Activated T-helper 17 cell treated with anti-CD3 and anti-CD28 coated beads, Interleukin-2, amount 50 U/mL, for 72 hours (primary cell): ENCODE data around the gene CCR3. TPM values are rescaled to one million over a fixed set of nuclear protein-coding genes. Genes with fewer than 3 reads are reported as not detected.
"Not testable (repeated sequence)": the region's sequence is repeated elsewhere in the genome, so short reads cannot be mapped to it uniquely, and the experiment has no call there.

Experiments
- ATAC-seq: fragments of 150-1000 bp; cut with Tn5 transposase; replicated peaks from 2 replicates; pipeline ENCODE4 v1.10.0; 2021; ENCODE audit warnings: mild to moderate bottlenecking, moderate library complexity
- H3K27ac Mint-ChIP-seq: one replicate; pipeline ENCODE4 v1.8.0; 2022; ENCODE audit warnings: mixed read lengths
- H3K27me3 Mint-ChIP-seq: one replicate; pipeline ENCODE4 v1.8.0; 2022; ENCODE audit warnings: mixed read lengths
- H3K36me3 Mint-ChIP-seq: one replicate; pipeline ENCODE4 v1.8.0; 2022; ENCODE audit warnings: low read depth, mild to moderate bottlenecking, mixed read lengths
- H3K4me1 Mint-ChIP-seq: one replicate; pipeline ENCODE4 v1.8.0; 2022; ENCODE audit warnings: mixed read lengths
- H3K4me3 Mint-ChIP-seq: one replicate; pipeline ENCODE4 v1.8.0; 2022; ENCODE audit warnings: mild to moderate bottlenecking, mixed read lengths
- H3K9me3 Mint-ChIP-seq: one replicate; pipeline ENCODE4 v1.8.0; 2022; ENCODE audit warnings: mixed read lengths
- total RNA-seq, 2 donors: library from RNA; stranded (reverse); gene quantifications; one replicate each; pipeline ENCODE4 v1.2.3, GENCODE V29; 2022

The CCR3 gene
- not detected for total RNA-seq

DNA sequence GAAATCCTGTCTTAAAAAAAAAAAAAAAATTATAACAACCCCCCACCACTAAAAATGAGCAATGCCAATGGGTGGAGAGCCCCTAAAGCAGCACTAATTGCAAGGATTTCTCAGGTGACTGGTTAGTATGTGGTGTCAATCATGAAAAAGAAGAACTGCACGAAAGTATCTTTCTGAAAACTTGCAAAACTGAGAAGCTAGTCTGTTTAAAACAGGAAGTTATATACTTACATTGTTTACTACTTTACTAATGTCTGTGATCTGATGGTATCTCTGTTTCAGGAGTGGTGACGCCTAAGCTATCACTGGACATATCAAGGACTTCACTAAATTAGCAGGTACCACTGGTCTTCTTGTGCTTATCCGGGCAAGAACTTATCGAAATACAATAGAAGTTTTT is at the start of gene CCR3:
Gene CCR3, plus strand, starts transcription at position 341 of the 400 bp plus-strand sequence. CDS start 22,699 bp downstream, outside the sequence.
- no peak within 1 kb of the TSS for H3K27ac Mint-ChIP-seq
- no peak within 1 kb of the TSS for H3K4me3 Mint-ChIP-seq
- H3K36me3 Mint-ChIP-seq, result no peaks in the 10 kb centered on the region
- no peaks in the 10 kb centered on the region for H3K4me1 Mint-ChIP-seq
- ATAC-seq, result no peak
- H3K9me3 Mint-ChIP-seq, result no peaks in the 10 kb centered on the region
- peaks cover 7% of the 10 kb centered on the region for H3K27me3 Mint-ChIP-seq

DNA sequence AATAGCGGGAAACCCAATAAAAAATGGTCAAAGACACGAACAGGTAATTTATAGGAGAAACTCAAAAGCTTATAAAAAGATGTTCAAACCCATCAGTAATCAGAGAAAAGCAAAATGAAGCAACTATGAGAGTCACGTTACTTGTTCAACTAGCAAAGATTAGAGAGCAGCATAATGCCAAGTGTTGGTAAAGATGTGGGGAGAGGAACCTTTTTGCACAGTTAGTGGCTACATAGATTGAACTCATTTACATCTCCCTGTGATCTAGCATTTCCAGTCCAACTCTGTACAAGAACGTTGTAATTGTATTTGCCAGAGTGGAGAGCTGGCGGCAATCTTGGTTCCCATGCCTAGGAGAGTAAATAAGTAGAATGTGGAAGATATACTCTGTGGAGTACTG is 49.3 kb upstream of the CCR3 start:
- Mint-ChIP-seq H3K4me3 (no peak overlapping the region), H3K36me3 (no peaks in the 10 kb centered on the region), H3K27me3 (peaks cover 12% of the 10 kb centered on the region), H3K4me1 (no peaks in the 10 kb centered on the region), H3K9me3 (peaks cover 9% of the 10 kb centered on the region), H3K27ac (no peak overlapping the region)
- ATAC-seq, result no peak

DNA sequence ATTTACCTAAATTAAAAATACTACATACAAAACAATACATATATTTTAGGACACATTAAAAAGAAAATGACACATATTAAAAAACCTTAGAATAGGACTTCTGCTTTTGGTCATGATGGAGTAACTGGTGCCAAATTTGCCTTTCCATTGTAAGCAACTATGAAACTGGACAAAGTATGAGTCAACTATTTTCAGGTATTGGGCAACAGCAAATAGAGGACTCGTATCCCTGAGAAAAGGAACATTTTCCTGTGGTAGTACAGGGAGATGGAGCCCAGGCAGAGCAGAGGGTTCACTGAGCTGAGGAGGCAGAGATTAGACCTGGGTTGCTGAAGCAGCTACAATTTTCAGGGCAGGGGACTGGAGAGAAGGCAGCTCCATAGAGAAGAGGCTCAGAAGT is 48.8 kb upstream of the CCR3 start:
- ATAC-seq, result no peak

DNA sequence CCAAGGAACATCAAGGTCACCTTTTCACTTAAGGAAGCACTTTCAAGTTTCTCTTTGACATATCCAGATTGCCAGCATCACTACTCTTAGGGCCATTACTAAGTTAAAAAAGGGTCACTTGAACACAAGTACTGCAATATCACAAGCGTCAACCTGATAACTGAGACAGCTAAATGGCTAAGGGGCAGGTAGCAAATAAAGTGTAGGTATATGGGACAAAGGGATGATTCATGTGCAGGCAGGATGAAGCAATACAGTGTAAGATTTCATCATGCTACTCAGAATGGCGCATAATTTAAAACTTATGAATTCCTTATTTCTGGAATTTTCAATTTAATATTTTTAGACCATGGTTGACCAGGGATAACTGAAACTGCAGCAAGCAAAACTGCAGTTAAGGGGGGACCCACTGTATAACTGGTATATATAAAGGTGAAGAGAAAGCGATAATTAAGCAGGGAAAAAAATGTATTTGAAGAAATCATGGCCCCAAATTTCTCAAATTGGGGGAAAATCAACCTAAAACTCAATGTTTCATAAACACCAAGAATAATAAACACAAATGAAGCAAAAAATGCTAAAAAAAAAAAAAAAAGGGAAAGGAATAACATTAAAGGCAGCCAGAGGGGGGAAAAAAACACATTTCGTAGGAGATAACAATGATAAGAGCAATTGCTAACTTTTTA is 47.2 kb upstream of the CCR3 start:
- Mint-ChIP-seq H3K9me3 (peaks cover 9% of the 10 kb centered on the region), H3K36me3 (no peaks in the 10 kb centered on the region), H3K27me3 (peaks cover 12% of the 10 kb centered on the region), H3K4me1 (no peaks in the 10 kb centered on the region), H3K27ac (no peak overlapping the region), H3K4me3 (no peak overlapping the region)
- no peak for ATAC-seq

More for the DNA sequence above, 48.8 kb upstream of the CCR3 start:
- Mint-ChIP-seq H3K27me3 (peaks cover 12% of the 10 kb centered on the region), H3K36me3 (no peaks in the 10 kb centered on the region), H3K4me3 (no peak overlapping the region), H3K27ac (no peak overlapping the region), H3K9me3 (peaks cover 9% of the 10 kb centered on the region), H3K4me1 (no peaks in the 10 kb centered on the region)

DNA sequence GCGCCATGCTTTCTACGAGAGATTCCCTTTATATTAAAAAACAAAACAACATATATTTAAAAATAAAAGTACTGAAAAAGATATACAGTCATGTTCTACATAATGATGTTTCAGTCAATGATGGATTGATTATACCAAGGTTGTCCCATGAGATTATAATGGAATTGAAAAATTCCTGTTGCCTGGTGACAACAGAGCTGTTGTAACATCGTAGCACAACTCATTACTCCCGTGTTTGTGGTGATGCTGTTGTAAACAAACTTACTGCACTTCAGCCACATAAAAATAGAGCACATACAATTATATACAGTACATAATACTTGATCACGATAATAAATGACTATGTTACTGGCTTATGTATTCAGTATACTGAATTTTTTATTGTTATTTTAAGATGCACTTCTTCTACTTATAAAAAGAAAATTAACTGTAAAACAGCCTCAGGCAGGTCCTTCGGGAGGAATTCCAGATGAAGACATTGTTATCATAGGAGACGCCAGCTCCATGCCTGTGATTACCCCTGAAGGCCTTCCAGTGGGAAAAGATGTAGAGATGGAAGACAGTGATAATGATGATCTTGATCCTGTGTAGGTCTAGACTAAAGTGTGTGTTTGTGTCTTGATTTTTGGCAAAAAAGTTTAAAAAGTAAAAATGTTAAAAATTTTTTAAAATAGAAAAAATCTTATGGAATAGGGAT is 45.9 kb upstream of the CCR3 start:
- no peak for ATAC-seq
- peaks cover 9% of the 10 kb centered on the region for H3K9me3 Mint-ChIP-seq
- H3K27ac Mint-ChIP-seq, result no peak overlapping the region
- H3K4me3 Mint-ChIP-seq, result no peak overlapping the region
- no peaks in the 10 kb centered on the region for H3K36me3 Mint-ChIP-seq
- no peaks in the 10 kb centered on the region for H3K4me1 Mint-ChIP-seq
- H3K27me3 Mint-ChIP-seq, result peaks cover 12% of the 10 kb centered on the region

DNA sequence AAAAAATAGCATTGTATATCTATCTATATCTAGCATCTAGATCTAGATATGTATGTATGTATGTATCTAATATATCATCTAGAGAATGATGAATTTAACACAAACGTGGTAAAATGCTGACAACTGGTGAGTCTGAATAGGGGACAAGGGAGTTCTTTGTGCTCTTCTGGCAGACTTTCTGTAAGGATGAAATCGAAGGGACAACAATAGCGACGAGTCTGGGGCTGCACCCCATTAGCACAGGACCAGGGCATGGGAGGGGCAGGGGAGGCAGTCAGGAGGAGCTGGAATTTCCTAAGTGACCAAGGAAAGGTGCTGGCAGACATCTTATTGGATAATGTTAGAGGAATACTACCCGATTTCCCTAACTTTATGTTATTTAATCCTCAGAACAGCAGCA is 42.0 kb upstream of the CCR3 start:
- Mint-ChIP-seq H3K27ac (no peak overlapping the region), H3K4me3 (no peak overlapping the region), H3K27me3 (no peaks in the 10 kb centered on the region), H3K36me3 (no peaks in the 10 kb centered on the region), H3K9me3 (no peaks in the 10 kb centered on the region), H3K4me1 (peaks cover 4% of the 10 kb centered on the region)
- no peak for ATAC-seq

DNA sequence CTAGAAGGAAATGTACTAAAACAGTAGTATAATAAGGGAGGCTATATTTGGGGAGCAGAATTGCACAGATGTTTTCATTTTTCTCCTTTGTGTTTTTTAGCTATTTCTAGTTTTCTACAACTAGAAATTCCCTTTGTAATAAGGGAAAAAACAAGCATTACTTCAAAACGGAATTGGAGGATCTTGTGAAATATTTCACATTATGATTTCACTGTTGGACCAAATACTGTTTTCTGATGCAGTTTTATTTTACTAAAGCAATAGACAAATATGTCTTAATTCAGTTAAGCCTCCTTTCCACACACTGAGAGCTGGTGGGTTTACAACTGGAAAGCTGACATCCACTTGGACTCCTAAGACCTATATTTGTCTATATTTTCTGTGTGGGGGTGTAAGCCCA is 41.5 kb upstream of the CCR3 start:
- Mint-ChIP-seq H3K9me3 (no peaks in the 10 kb centered on the region), H3K4me1 (peaks cover 5% of the 10 kb centered on the region), H3K36me3 (no peaks in the 10 kb centered on the region), H3K27me3 (no peaks in the 10 kb centered on the region), H3K27ac (no peak overlapping the region), H3K4me3 (no peak overlapping the region)
- no peak for ATAC-seq

DNA sequence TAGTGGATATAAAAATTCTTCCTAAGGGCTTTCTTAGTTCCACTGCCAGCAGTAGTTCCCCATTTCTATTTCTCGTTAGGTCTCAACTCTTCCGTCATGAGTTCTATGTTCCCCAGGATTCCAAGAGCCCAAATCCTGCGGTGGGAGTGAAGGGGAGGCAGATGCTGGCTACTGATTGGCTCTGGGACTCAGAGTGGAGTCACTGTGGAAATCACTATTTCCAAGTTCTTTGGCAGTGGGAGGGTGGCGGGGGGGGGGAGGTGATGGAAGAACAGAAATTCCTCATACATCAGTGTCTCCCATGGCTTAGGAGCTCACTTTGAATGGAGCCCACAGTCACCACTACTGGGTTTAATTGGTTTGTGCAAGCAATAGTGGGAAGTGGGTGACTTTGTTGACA is 39.7 kb upstream of the CCR3 start:
- ATAC-seq, result no peak
- H3K27me3 Mint-ChIP-seq, result no peaks in the 10 kb centered on the region
- no peak overlapping the region for H3K27ac Mint-ChIP-seq
- H3K36me3 Mint-ChIP-seq, result no peaks in the 10 kb centered on the region
- peaks cover 5% of the 10 kb centered on the region for H3K4me1 Mint-ChIP-seq
- H3K4me3 Mint-ChIP-seq, result no peak overlapping the region
- H3K9me3 Mint-ChIP-seq, result no peaks in the 10 kb centered on the region

DNA sequence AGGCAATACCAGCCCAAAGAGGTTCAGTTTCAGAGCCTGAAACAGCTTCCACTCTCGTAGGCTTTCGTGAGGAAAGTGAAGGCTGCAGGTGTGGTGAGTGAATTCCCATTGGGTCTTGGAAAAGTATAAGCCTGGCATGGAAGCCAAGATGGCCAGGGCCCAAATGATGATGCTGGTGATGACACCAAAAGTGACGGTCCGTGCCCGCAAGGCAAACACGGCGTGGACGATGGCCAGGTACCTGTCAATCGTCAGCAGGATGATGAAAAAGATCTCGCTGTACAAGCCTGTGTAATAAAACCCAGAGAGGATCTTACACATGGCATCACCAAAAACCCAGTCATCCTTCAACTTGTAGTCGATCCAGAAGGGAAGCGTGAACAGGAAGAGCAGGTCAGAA is 38.6 kb upstream of the CCR3 start:
- Mint-ChIP-seq H3K4me1 (peaks cover 14% of the 10 kb centered on the region), H3K4me3 (no peak overlapping the region), H3K9me3 (no peaks in the 10 kb centered on the region), H3K27ac (no peak overlapping the region), H3K36me3 (no peaks in the 10 kb centered on the region), H3K27me3 (no peaks in the 10 kb centered on the region)
- no peak for ATAC-seq

DNA sequence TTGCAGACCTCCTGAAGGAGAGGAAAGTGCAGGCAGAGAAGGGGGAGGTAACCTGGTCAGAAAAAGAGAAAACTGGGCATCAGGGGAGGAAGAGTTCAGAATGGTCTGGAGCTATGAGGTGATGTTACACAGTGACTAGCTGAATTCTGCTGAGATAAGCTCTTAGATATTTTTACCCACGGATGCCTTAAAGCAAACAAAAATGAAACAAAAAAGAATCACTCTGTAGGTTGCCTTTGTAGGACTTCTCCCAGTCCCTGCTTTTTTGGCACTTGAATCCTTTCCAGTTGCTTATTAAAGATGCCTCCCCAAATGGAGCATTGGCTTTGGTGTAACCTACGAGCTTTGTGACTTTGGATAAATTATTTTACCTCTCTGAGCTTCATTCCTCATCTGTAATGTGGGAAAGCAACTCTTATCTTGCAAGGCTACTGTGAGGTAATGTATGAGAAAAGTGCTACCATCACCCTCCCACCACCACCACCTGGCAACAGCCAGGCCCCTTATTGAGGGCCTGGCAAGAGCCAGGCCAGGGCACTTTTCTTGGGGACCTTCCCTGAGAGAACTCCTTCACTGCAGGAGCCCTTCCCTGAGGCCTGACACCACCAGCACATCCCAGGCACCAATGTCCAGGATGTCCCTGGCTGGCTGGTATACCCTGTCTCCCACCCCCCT is 36.8 kb upstream of the CCR3 start:
- Mint-ChIP-seq H3K27ac (no peak overlapping the region), H3K4me3 (no peak overlapping the region), H3K4me1 (peaks cover 20% of the 10 kb centered on the region), H3K27me3 (no peaks in the 10 kb centered on the region), H3K36me3 (no peaks in the 10 kb centered on the region), H3K9me3 (no peaks in the 10 kb centered on the region)
- no peak for ATAC-seq

DNA sequence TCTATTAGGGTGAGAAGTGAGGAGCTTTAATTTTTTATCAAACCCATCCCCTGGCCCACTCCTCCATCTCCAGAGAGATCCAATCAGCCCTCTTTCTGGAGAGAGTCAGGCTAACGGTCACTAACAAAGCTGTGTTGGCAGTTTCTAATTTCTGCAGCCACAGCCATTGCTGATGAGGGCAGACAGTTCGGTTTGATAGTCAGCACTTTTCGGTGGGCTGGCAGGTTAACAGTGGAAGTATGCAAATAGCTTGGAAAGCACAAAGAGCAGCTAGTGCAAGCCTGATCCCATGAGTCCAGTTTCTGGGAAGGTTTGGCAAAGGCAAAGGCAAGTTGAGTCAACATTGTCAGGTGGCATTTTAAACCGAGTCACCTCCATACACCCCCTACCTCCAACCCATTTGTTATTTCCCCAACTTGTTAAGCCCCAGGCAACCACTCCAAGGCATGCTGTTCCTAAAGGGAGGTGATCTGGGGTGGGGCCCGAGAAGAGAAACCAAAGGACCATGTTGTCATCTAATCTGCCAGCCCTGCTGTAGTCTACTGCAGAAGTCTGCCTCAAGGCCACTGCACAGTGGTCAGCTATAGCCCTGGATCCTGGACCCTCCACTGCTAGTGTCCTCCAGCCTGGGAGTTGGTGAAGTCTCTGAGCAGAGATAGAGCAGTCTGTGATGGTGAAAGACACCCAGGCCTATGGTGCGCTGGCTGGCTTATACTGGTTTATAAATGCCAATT is 35.8 kb upstream of the CCR3 start:
- H3K4me1 Mint-ChIP-seq, result peaks cover 20% of the 10 kb centered on the region
- no peak for ATAC-seq
- H3K27me3 Mint-ChIP-seq, result no peaks in the 10 kb centered on the region
- H3K4me3 Mint-ChIP-seq, result no peak overlapping the region
- no peaks in the 10 kb centered on the region for H3K36me3 Mint-ChIP-seq
- no peak overlapping the region for H3K27ac Mint-ChIP-seq
- H3K9me3 Mint-ChIP-seq, result no peaks in the 10 kb centered on the region

DNA sequence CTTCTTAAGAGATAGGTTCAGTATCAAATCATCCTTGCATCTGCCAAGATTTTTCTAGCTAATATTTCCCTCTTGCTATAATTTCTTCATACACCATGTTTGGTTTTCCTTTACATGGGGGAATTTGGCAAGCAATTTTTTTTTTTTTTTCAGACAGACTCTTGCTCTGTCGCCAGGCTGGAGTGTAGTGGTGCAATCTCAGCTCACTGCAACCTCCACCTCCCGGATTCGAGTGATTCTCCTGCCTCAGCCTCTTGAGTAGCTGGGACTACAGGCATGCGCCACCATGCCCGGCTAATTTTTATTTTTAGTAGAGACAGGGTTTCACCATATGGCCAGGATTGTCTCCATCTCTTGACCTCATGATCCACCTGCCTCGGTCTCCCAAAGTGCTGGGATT is 34.7 kb upstream of the CCR3 start:
- H3K4me3 Mint-ChIP-seq, H3K27me3 Mint-ChIP-seq, H3K9me3 Mint-ChIP-seq, H3K36me3 Mint-ChIP-seq, H3K27ac Mint-ChIP-seq, ATAC-seq: not testable (repeated sequence)
- peaks cover 20% of the 10 kb centered on the region for H3K4me1 Mint-ChIP-seq

DNA sequence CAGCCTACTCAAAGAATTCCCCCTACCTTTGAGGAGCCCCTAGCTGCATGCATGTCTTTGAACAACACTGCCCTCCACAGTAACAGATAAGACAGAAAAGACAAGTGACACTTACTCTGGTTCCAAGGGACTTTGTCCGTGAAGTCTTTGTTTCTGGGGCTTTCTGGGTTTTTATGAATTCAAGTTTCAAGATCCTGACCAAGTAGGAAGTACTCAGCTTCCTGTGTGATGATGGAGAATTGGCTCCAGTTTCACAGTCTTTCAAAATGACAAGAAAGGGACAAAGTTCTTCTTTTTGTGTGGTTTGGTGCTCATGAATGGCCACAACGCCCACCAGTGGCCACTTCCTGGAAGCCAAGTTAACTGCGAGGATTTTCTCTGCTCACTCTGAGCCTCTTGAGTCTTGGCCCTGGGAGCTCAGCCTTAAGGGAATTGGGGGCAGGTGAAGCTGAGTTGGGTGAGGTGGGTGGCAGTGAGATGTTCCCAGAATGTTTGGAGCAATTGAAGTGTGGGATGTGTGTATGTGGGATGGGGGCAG is 34.0 kb upstream of the CCR3 start, which contains the start of gene CCR1:
Gene CCR1, minus strand, starts transcription at position 147 of the 538 bp plus-strand sequence. CDS start 4,000 bp downstream, outside the sequence.
- Mint-ChIP-seq H3K27ac (peak within 1 kb of the TSS; percentile 84), H3K27me3 (no peaks in the 10 kb centered on the region), H3K4me3 (peak within 1 kb of the TSS; percentile 51), H3K9me3 (no peaks in the 10 kb centered on the region), H3K4me1 (peaks cover 20% of the 10 kb centered on the region), H3K36me3 (no peaks in the 10 kb centered on the region)
- ATAC-seq, result peak; percentile 72

DNA sequence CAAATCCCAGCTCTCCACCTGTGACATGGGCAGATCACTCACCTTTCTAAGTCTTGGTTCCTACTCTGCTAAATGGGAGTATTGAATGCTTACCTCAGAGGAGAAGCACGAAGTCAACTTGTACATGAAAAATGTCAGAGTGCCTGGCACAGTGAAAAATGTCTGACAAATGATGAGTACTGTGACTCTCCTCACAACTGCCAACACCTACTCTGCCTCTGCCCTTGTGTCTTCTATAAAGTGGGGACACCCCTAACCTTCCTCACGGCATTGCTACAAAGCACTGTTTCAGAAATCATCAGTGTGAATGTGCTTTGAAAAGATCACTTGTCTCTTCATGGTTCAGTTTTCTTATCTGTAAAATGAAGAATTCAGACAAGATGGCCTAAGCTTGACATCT is 33.2 kb upstream of the CCR3 start:
- Mint-ChIP-seq H3K9me3 (no peaks in the 10 kb centered on the region), H3K4me1 (peaks cover 20% of the 10 kb centered on the region), H3K27ac (peak overlapping the region; percentile 84), H3K4me3 (peak overlapping the region; percentile 51), H3K27me3 (no peaks in the 10 kb centered on the region), H3K36me3 (no peaks in the 10 kb centered on the region)
- ATAC-seq, result peak; percentile 84
